GM19452 (cell line): ENCODE measurements around the gene TMC1.
"Not testable (repeated sequence)": the region's sequence is repeated elsewhere in the genome, so short reads cannot be mapped to it uniquely, and the experiment has no call there.

Experiments
- ATAC-seq: cut with Tn5 transposase; IDR thresholded peaks from one replicate; pipeline ENCODE4 v1.9.1; 2021; ENCODE audit not compliant: unreplicated experiment

The TMC1 gene

DNA sequence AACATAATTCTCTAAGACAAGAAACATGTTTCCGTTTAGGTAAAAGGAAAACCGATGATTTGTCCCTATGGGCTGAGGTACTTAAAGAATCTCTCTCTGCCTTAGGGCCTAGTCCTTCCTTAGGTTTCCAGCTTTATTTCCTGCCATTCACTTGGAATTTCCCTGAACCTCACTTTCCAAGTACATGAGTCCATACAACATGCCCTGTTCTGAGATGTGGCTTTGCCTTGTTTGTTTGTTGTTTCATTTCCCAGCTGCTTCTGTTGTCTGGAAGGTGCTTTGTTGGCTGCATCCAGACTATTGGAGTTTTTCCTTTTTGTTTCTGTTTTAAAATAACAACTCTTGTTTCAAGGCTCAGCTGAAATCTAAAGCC is 336.2 kb downstream of the TMC1 start:
- no peak for ATAC-seq

DNA sequence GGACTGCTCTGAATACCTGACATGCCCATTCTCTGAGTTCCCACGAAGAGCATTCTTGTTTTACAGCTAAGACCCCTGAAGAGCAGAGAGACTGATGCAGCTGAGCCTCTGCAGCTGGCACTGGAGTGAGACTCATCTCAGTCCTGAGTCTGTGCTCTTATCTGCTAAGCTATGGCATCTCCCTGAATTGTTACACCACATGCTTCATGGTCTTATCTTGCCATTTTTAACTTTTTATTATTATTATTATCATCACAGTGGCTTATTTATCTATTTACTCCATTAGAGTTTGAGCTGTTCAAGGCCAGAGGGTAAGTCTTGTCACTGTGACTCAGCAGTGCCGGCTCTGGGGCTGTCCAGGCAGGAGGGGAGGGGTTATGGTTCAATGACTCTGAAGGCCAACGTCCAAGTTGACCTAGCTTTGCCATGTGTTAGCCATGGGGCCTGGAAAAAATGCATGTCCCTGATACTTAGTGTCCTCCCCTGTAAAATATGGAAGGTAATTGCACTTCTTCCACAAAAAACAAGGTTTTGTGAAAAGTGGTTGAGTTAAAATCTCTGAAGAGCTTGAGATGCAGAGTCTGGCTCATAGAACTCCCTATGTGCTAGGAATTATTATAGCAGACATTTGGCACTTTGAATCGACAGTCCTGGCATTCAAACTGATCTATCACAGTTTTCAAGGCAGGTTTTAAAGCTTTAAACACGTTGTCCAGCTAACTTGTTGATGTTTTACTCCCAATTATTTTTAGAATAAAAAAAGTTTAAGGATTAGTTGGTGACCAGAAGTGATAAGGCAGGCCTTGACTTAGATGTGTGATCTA is 336.9 kb downstream of the TMC1 start:
- ATAC-seq, result no peak

DNA sequence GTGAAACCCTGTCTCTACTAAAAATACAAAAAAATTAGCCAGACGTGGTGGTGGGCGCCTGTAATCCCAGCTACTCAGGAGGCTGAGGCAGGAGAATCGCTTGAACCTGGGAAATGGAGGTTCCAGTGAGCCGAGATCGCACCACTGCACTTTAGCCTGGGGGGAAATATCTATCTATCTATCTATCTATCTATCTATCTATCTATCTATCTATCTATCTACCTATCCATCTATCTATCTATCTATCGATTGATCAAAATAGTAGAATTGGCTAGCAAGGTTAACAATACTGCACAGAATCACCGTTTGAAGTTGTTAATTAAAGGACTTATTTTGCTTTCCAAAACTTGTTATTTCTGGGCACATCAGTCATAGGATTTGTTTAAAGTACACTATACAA is 341.4 kb downstream of the TMC1 start:
- ATAC-seq, result not testable (repeated sequence)

DNA sequence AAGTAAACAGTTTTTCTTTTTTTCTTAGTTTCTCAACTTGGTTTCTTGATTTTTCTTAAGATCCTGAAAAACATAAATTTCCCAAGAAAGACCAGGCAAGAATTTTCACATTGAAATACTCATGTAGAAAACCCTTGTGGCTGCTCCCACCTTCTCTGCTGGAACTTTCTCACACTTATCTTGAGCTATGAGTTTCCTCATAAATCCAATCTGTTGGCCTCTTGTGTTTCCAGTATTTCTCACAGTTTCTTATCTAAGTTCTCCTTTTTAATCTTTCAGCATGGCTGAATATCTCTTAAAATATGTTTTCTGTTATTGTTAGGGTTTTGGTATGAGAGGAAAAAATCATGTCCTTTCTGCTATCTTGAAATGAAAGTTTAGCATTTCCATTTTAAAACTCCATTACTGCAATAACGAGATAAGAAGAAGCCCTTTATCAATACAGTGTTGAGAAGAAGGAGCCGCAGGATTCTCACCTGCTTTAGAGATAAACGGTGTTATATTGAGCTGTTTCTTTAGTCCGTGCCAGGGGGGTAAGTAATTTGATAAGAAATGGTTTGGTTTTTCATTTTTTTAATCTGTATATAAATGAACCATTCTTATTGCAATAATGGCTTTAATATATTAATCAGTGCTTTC is 342.2 kb downstream of the TMC1 start:
- ATAC-seq, result no peak

DNA sequence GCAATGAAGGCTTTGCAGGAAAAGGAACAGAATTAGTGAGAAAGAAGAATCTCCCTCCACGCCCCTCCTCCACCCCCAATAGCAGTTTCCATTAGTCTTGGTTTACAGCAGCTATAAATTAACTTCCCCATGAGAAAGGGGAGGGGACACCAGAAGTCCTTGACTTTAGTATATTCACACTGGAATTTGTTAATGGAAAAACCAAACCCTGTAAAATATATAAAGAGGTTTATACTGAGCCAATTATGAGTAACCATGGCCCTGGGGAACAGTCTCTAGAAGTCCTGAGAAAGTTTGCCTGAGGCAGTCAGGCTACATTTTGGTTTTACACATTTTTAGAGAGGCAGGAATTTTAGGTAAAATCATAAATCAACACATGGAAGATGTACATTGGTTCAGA is 342.9 kb downstream of the TMC1 start:
- ATAC-seq, result no peak

DNA sequence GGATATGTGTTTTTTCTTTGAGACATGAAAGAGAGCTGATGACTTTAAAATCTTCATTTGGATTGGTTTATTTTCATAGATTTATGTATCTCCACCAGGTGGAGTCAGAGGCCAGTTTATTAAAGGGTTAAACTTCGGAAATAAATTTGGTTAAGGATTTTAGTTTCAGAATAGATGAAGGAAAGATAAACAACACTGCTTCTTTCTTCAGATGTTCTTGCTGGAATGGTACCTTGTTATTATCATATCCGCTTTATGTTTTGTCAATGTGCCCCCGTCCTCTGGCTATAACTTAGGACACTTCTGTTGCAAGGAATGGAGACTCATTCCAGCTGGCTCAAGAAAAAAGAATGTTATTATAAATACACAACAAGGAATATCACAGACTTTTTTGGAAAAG is 350.3 kb downstream of the TMC1 start:
- ATAC-seq, result no peak

DNA sequence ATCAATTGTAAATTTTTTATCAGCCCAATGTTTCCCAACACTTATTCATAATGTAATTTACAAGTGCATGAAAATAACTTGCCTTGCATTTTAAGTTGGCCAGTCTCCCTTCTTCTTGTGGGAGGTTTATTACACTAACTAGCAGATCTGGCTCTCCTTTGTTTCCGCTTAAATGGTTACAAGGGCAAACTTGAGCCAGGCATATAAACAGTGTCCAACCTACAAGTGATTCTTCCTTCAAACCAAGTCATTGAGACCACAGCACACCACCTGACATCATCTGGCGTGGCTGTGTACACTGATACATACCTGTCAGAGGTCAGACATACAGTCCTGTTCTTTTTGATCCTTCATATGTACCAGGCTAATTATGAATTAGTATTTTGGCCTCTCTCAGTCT is 351.3 kb downstream of the TMC1 start:
- no peak for ATAC-seq

DNA sequence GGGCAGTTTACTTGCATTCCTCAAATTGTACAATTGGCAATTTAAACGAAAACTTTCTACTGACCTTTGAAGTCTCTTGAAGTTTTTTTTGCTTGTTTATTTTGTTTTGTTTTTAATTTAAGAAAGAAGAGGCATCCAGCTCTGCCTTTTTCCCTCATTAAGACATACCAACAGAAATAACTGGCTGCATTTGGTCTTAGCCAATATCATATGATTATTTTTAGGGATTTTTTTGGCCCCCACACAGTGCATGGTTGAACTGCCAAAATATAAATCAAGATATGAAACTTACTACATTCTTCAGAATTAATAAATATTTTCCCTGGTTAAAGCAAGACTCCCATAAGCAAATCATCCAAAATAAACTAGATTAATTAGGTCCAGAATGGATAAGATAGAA is 352.0 kb downstream of the TMC1 start:
- ATAC-seq, result no peak

DNA sequence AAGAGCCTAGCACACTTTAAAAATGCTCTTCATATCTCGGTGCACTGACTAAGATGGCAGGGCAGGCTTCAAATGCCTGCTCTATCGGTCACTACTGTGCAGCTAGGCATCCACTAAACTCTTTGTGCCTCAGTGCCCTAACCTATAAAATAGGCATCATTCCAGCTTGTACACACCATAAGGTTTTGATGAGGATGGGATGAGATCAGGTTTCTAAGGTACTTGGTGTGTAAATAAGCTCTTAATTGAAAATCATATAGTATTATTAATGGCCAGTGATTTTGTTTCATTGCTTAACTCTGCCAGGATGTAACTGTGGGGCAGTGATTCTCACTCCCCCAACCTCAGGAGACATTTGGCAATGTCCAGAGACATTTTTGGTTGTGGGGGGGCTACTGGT is 352.9 kb downstream of the TMC1 start:
- no peak for ATAC-seq

DNA sequence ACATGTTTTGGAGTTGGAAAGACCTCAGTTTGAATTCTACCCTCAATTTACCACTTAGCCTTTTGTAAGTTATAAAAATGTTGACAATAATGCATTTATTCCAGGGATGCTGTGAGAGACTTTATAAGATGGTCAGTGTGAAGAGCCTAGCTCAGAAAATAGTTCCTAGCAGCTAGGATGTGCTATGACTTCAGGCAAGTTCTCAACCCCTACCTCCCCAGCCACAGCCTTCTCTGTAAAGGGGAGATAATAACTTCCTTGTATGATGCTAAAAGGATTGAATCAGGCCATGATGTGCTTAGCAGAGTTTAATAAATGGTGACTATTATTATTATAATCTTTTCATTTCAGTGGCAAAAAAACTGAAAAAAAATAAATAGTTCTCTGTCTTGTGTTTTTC is 353.8 kb downstream of the TMC1 start:
- no peak for ATAC-seq

DNA sequence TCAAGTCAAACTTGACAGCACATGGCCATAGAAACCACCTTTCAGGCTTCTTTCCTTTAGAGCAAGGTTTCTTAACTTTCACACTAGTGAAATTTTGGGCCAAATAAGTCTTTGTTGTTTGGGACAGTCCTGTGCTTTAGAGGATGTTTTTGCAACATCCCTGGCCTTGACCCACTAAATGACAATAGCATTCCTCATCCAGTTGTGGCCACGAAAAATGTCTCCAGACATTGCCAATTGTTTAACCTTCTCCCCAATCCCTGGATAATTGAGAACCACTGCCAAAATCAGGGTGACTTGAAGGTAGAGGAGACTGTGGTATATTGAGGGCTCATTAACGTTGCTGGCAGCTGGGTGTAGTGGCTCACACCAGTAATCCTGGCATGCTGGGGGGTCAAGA is 359.4 kb downstream of the TMC1 start:
- no peak for ATAC-seq

DNA sequence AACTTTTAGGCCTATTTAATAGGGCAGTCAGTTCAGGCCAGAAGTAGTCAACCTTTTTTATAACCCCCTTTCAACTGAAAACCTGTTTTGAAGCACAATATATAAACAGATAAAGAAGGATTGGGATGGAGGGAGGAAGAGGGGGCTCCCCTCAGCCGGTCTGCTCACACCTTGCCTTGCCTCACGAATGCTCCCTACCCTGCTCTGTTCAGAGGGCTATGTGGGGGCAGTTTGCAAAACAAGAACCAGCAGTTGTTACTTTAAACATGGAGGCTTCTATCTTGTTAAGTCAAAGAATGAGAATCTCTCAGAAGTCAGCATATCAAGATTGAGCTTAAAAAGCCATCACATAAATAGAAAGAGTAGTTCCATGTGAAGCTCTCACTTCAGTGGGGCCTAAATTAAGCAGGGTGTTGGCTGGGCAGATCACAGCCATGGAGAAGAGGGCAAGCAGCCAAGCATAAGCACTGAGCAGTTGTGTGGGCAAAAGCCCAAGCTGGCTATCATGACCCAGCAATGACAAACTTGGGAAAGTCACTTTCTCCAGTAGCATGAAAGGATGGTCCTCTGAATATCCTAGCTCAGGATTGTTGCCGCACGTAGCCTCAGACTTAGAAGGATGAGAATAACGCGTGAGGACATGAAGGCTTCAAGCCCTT is 360.8 kb downstream of the TMC1 start:
- ATAC-seq, result no peak

DNA sequence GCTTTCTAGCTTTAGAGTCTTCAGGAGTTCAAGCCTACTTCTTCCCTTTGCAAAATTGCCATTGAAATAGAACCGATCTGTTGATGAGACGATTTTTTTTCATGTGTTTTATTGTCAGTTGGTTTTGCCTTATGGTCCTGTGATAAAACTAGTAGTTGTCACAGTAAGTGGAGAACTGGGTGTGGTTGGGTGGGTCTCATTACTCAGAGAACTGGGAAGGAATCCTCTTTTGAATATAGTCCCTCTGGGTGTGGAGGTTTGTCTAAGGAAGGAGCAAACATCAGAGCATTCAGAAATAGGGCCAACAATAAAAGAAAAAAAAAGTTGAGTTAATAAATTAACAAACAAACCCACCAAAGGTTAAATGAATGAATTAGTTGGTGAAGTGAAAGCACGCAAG is 362.5 kb downstream of the TMC1 start:
- ATAC-seq, result no peak

DNA sequence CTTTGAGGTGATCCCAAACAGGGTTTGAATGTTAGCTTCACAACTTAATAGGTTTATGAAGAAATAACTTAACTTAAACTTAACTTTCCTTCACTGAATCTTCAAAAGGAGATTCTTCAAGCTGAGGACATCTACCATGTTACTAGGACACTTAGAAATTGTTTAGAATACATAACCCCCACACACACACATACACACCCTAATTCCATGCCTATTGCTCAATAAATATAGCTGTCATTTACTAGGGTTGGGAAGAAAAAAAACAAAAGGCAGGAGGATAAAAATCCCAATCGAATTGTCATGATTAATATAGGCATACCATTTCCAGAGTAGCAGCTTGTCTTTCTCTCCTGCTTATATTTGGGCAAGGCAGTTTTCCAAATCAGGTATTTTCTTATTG is 363.1 kb downstream of the TMC1 start:
- ATAC-seq, result no peak
